D341Med (cell line): ENCODE results near the gene XXYLT1.
"Not testable (repeated sequence)": the region's sequence is repeated elsewhere in the genome, so short reads cannot be mapped to it uniquely, and the experiment has no call there.

ENCODE experiments used
- DNase-seq: peaks from one replicate; pipeline ENCODE4 v3.0.0; 2012; ENCODE audit warnings: low spot score

Gene XXYLT1

DNA sequence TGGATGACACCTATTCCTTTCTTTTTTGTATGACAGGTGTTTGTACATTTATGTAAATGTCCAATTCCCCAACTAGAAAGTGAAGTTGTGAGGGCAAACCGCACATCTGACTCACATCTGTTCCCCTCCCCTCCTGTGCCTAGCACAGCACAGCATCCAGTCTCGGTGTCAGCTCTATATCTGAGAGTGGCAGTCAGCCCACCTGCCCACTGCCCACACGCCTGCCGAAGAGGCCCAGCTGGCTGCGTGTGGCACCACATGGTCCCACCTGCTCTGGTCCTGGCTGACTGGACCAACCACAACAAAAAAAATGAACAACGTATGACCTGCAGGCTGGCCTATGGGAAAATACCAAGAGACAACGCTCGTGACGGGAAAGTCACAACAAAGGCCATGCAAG is 62.8 kb downstream of the XXYLT1 start:
- peak; percentile 11 for DNase-seq

DNA sequence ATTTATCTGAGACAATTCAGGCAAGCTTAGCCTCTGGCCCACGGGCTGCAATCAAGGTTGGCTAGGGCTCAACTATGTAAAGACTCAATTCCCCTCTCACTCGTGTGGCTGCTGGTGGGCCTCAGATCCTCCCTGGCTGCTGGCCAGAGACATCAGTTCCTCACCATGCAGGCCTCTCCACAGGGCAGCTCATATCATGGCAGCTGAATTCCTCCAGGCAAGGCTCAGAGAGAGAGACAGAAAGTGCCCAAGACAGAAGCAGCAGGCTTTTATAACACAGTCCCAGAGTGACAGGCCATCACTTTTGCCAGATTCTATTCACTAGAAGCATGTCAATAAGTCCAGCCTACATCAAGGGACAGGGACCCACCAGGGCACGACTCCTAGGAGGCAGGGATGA is 63.2 kb downstream of the XXYLT1 start:
- DNase-seq: no peak

DNA sequence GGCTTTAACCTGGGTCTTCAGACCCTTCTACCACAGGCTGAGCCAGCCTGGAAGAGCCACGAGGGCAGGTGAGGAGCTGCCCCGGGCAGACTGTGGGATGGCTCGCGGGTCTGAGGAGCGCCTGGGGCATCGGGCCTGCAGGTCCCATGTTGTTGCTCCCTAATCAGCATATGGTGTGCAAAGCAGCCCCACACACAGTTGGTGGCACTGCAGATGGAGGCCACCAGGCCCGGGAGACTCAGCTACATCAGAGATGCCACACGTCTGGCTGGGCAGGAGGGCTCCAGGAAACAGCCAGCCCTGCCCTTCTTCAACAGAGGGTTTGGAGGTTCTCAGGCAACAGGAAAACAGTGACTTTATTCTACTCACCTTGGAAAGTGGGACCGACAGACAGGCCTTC is 63.9 kb downstream of the XXYLT1 start:
- peak; percentile 14 for DNase-seq

DNA sequence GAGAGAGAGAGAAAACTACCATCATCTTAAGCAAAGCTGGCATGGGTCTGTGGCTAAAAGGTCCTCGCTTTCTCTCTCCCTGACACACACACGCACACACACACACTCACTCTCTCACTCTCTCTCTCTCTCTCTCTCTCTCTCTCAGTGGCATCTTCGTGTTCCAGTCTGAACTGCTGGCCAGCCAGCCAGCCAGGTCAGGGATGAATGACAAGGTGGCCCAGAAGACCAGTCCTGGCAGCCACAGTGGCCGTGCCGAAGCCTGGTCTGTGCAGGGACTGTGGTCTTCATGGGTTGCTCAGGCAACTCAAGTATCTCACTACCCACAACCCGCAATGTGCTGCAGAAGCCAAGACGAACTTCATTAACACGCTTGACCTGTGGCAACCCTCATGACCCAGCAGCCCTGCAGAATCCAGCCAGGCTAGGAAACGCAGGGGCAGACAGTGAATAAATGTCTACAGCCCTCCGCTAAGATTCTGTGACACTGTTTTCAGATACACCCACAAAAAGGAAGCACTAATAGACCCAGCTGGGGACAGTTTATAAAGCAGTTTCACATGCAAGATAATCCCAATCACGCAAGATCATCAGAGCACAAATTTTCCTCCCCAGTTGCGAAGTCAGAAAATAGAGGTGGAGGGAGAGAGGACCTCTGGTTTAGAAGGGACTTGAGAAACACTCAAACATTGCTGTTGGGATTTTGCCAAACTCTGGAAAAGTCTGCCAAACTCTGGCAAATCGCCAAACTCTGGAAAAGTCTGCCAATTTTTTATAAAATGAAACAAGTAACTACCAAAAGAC is 66.4 kb downstream of the XXYLT1 start:
- DNase-seq: no peak

DNA sequence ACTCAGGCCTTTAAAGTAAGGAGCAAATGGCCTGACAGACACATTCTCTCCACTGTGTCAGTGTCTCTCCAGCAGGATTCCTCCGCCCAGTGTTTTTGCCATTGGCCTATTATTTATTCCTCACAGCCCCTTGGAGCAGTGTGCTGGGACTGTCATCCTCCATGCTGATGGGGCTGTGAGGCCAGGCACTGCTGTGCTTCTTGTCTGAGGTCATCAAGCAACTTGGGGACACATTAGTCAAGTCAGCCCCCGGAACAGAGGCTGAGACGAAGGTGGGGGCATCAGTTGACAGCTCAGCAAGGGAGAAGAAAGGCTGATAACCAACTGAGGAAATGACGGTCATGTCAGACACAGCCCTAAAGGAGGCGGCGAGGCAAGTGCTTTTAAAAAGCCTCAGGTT is 67.4 kb downstream of the XXYLT1 start:
- DNase-seq: no peak

DNA sequence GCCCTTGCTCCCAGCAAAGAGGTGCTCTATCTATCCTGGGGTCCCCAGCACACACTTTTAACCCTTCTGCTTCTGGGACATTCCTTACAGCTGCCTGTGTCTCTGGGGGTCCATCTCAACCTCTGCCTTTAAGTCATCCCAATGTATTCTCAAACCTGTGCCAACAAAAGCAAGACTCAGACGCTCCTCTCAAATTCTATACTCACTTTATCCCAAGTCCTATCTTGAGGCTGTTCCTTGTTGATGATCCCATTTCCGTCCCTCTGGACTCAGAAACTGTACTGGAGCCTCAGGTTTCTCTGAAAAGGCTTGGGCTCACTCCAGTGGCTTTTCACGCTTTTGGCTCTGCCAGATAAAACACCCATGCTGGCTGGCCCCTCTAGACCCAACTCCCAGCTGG is 69.7 kb downstream of the XXYLT1 start:
- no peak for DNase-seq

DNA sequence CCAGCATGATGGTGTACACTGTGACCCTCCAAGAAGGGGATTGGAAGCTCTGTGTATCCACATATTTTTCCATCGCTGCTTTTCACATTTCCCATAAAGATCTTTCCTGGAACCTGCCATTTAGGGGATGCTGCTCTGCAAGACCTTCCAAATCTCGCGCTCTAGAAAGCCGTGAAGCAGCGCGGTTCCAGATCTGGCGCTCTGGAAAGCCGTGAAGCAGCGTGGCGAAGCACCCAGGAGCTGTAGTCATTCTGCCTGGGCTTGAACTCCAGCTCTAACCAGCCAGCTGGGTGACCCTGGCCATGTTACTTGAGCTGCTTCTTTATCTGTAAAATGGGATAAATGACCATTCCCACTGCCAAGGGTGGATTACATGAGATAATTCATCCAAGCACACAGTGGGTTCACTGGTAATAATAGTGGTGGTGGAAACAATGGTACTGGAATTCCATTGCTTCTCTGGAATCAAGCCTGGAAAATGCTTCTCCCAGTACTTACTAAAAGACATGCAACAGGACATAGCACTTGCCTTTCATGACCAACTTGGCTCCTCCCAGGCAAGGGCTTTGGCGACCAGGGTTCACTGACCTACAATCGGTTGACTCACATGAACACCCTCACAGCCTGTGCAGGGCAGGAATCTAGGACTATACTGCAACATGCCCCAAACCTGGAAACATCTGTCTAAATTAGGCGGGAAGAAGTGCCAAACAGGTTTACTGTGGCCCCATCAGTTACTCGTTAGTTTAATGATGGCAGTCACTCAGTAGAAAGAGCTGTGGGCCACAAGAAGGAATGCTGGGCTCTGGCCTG is 70.7 kb downstream of the XXYLT1 start:
- no peak for DNase-seq

DNA sequence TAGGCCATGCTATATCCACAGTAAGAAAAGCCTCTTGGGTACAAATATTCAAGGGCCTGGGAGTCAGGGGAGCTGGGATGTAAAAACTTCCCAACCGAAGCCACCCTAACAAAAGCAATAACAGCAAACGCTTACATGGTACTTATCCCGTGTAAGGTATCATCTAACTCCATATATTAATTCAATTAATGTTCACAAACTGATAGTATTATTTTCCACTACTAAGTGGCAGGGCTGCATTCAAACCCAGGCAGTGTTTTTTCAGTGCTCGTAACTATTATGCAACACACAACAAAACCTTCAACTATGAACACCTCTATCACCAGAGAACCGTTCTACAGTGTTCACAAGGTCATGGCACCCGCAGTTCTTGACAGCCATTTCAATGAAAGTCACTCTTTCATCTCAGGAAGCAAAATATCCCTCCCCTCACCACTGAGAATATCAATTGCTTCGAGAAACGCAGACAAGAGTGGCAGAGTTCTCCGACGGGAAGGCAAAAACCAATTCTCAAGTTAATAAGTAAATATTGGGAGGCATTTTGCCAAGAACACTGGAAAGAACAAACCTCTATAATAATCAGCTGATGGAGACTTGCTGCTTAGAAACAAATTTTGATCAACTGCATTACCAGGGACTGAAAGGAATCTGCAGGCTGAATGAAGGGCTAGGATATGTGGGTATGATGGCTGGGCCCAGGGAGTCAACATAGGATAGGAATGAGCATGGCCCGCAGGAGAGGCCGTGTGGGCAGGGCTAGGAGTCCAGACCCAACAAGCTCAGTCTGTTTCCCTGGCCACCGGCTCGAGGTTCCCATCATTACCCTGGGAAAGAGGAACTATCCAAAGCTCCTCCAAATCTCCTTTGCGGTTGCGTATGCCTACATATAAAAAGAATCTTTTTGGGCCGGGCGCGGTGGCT is 72.3 kb downstream of the XXYLT1 start:
- no peak for DNase-seq

DNA sequence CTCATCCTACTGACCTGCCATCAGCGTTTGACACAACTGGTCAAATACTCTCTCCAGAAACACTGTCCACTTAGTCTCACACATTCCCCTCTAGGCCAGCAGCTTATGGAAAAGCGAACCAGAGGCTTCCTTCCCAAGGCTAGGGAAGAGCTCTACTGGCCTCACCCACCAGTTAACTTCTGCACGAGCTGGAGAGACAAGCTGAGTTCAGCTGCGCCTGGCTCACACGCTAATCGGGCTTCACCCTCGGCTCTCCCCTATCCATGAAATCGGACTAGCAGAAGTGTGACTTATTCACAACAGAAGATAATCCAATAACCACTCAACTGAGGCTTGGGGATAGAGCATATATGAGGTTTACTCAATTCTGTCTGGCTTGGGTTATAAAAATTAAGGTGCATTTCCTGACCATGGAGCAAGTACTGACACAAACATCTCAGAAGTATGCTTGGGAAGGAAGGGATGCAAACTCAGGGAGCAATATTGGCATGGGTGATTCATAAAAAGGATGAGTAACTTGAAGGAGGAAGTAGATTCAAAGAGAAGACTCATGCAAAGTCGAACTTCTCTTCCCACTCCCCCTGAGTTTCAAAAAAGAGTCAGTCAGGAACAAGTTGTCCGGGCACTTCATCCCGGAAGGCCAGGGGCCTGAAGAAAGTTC is 73.1 kb downstream of the XXYLT1 start:
- no peak for DNase-seq

DNA sequence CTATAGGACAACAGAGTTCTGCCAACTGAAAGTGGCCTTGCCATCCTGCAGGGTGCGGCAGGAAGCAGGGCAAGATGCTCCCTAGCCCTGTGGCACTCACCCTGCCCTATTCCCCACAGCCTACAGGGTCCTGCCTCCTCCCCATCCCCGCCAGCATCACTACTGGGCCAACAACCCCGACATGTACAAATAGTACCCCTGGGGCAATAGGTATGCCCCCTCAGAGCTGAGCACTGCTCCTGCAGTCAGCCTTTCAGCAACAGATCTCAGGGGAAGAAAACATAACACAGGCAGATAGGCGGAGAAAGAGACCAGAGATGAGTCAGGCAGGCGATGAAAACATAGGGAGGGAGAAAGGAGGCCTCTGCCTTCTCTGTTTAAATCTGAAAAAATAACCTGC is 74.7 kb downstream of the XXYLT1 start:
- no peak for DNase-seq

DNA sequence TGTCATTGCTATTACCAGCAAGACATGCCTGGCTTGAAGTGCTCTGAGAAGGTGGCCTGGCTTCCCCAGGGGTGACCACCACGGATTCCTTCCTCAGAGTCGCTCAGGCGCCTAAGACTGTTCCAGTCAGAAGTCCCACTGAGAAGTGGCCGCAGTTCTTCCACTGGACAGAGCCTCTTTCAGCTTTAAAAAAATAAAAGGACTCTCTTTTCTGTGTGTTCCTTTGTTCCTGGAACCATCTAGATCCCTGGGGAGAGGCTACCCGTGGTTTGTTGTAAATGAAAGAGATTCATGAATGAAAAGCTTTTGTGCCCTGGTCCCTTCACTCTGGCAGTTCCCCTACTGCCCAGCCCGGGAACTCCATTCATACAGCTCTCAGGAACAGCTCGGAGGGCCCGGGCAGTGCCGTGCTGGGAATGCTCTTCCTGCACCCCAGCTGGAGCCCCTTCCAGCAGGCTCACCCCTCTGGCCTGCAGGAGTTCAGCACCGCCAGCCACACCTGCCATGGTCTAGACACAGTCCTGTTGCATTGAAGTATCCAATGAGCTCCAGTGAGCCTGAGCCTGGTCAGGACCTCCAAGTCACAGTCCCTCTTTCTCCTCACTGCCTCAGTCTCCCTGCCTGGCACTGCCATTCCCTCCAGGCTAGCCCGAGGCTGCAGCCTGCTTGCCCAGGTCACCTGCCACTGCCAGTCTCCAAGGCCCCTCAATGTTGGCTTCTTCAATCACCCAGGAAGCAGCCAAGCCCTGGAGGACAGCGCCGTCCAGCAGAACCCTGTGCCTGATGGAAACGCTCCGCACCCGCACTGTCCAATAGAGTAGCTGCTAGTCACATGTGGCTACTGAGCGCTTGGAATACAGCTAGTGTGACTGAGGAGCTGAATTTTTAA is 75.4 kb downstream of the XXYLT1 start:
- no peak for DNase-seq

DNA sequence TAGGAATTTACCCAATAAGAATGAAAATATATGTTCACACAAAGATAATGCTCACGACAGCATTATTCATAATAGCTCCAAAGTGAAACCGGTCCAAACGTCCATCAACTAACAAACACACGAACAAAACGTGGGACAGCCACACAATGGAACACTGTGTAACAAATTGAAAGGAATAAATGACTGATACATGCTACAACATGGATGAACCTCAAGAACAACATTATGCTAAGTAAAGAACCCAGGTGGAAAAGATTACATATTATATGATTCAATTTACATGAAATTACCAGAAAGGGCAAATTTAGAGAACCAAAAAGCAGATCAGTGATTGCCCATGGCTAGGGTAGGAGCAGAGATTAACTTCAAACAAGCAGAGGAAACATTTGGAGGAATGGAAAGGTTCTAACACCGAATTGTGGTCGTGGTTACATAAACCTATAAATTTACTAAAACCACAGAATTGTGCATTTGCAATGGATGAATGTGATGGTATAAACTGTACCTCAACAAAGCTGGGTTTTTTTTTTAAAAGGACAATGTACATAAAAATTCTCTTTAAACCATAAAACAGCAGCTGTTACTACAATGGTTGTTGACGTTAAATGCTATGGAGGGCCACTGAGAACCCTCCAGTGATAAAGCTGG is 76.3 kb downstream of the XXYLT1 start:
- no peak for DNase-seq

DNA sequence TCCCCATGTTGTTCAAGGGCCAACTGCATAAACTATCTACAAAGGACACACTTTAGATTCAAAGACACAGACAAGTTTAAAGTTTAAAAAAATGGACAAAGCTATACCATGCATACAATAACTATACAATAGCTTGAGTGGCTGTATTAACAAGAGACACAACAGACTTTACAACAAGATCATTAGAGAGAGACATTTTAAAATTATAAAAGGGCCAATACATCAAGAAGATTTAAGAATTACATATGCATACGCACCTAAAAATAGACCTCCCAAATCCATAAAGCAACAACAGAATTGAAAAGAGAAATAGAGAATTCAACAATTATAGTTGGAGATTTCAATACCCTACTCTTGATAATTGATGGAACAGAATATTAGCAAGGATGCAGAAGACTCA is 79.4 kb downstream of the XXYLT1 start:
- DNase-seq: no peak

DNA sequence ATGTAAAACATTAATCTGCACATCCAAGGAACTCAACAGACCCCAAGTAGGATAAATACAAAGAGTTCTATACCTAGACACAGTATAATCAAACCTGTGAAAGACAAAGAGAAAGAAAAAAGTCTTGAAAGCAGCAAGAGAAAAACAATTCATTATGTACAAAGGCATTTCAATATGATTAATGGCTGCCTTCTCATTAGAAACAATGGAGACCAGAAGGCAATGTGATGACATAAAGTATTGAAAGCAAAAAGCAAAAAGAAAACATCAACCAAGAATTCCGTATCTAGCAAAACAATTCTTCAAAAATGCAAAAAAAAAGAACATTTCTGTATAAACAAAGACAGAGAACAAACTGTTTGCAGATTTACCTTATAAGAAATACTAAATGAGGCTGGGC is 81.1 kb downstream of the XXYLT1 start:
- no peak for DNase-seq

DNA sequence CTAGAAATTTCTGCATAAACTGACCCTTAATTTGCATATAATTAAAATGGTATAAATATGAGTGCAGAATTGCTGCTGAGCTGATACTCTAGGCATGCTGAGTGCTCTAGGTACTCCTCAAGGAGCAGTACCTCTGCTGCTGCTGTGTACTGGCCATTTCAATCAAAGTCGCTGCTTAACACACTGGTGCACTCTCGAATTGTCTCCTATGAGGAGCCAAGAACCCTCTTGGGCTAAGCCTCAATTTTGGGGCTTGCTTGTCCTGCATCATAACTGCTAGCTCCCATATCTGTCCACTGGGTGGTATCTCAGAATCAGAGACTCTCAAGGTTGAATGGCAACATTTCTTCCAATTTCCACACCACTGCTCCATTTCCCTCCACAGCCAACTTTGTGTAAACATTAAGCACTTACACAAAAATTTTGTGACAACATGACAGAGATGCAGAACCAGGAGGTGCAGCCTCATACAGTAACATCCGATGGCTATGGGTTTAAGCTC is 82.5 kb downstream of the XXYLT1 start:
- no peak for DNase-seq

DNA sequence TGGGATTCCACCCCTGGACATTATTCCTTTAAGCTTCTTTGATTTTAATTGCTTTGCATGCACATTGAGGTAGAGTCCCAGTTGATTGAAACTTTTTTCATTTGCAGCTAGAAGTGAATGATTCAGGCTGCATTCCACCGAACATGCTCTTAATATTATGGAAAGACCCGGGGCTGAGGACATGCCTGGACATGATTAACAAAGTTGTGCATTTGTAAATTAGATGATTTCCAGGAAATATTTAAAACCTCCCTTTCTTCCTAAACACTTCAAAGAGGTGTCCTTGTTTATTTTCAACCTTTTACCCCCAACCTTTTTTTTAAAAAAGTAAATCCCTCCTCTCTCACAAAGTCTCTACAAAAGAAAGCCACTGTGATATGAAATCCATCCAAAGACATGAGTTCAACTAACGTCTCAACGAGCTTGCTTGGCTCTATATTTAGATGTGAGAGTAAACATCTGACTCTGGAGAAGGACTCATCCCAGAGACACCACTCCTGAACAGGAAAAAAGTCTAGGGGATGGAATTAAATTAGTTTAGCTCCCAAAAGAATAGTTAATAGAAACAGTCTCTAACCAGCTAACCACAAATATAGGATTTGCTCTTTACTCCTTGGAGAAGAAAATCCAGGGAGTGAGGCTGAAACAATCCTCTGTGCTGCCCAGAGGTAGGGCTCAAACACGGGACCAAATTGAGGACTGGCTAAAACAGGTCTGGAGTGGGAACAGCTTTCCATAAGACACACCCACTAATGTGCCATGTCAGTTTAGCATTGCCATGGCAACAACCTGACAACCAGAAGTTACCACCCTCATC is 83.1 kb downstream of the XXYLT1 start:
- no peak for DNase-seq

DNA sequence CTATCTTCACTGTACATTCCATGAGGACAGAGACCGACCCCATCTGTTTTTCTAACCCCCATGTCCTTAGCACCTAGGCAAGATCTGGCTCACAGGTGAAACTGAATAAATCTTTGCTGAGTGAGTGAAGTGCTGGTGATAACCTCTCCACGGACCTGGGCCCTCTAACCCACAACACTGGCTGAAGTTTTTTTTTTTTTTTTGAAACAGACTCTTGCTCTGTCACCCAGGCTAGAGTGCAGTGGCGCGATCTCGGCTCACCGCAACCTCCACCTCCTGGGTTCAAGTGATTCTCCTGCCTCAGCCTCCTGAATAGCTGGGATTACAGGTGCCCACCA is 84.3 kb downstream of the XXYLT1 start:
- DNase-seq: not testable (repeated sequence)

DNA sequence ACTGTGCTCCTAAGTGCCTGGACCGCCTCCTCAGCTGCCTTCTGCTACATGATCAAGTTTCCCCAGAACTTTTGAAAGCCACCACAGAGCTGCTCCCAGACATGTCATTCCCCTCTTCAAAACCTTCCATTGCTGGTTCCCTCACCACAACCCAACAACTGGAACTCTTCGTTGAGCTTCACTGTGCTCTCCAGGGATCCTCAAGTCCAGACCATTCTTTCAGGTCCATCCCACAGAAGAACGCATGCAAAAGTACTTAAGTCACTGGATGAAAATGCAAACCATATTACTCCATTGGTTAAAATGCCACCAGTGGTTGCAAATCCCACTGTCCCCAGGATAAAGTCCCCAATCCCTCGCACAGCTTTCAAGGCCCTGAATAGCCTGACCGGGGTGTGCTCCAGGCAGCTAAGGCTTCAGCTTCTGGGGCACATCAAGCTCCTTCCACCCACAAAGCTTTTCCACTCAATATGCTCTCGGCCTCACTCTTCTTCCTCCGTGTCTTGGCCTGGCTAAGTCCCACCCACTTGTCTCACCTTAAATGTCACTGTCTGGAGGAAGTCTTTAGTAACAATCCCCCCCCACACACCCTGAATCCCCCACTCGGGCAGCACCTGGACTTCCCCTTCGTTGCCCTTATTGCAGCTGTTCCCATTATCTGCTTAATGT is 84.8 kb downstream of the XXYLT1 start:
- DNase-seq: no peak

DNA sequence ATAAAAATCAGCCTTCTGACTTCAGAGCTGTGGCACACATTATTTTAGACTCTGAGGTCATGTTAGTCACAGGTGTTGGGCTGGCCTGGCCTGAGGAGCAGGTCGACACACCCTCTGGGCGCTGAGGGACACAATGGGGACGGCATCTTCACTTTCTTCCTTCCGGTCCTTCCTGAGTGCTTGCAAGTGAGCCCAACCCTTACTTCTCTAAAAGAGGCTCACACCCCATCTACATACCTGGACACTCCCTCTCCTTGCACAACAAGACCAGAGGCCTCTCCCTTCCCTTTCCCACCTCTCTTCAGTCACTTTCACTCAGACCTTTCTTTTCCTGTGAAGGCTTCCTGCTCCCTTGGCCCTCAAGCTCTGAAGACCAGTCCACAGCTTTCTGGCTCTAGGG is 85.4 kb downstream of the XXYLT1 start:
- no peak for DNase-seq
